ENCODE measurements around the gene LILRA1. TPM values are rescaled to one million over a fixed set of nuclear protein-coding genes. Genes with fewer than 3 reads are reported as not detected.
A peak's percentile ranks its signal among the peaks of the same experiment; 100 is the strongest.

The LILRA1 gene
- total and polyA plus RNA-seq, 4 donors: 1.2 to 21.3 (median 5.2) TPM

GRCh38 chr19:54572696-54573311 lies 20.6 kb upstream of the LILRA1 start:
- DNase-seq: peak; percentile 5 to 15 (median 6)
- Histone ChIP-seq H3K9ac (ENCODE audit: insufficient read depth in 1 of 2, low read length in 2 of 2) (no peak overlapping the region), H3K36me3 (ENCODE audit: control insufficient read depth in 4 of 4, insufficient read depth in 4 of 4, low read length in 4 of 4) (no peaks in the 10 kb centered on the region), H3K4me3 (no peak overlapping the region), H3K4me1 (ENCODE audit: control insufficient read depth in 5 of 5, insufficient read depth in 5 of 5, low read length in 5 of 5) (no peaks in the 10 kb centered on the region), H3K27ac (ENCODE audit: low read depth in 1 of 2, low read length in 1 of 2) (peak overlapping the region in 1 of 2 donors; percentile 54), H3K27me3 (ENCODE audit: control insufficient read depth in 3 of 3, insufficient read depth in 3 of 3, low read length in 2 of 3) (no peaks in the 10 kb centered on the region), H3K9me3 (ENCODE audit: control insufficient read depth in 4 of 4, insufficient read depth in 3 of 4, low read length in 3 of 4) (peaks cover 0 to 2% (median 0%) of the 10 kb centered on the region in 4 donors)
- 14 to 31% methylated on average over 9 of the region's 9 CpGs for WGBS, 2 donors
- ATAC-seq (ENCODE audit: insufficient read depth, low FRiP score): peak; percentile 51
- no peak for TF ChIP-seq CTCF (IDR thresholded peaks at IDR 0.05; ENCODE audit: control extremely low read depth, extremely low read depth)

GRCh38 chr19:54573330-54573872 lies 20.0 kb upstream of the LILRA1 start, which contains the start of gene LILRA2:
TSS of gene LILRA2 (plus strand) at chr19:54573790. CDS start at chr19:54573879, 89 bp downstream.
- peak within 1 kb of the TSS in 1 of 2 donors; percentile 54 for H3K27ac ChIP-seq (ENCODE audit: low read depth in 1 of 2, low read length in 1 of 2)
- 28 to 43% methylated on average over 10 of the region's 10 CpGs for WGBS, 2 donors
- H3K36me3 ChIP-seq (ENCODE audit: control insufficient read depth in 4 of 4, insufficient read depth in 4 of 4, low read length in 4 of 4): no peaks in the 10 kb centered on the region
- no peak for TF ChIP-seq CTCF (IDR thresholded peaks at IDR 0.05; ENCODE audit: control extremely low read depth, extremely low read depth)
- ATAC-seq (ENCODE audit: insufficient read depth, low FRiP score): no peak
- no peak within 1 kb of the TSS for H3K9ac ChIP-seq (ENCODE audit: insufficient read depth in 1 of 2, low read length in 2 of 2)
- H3K4me3 ChIP-seq: no peak within 1 kb of the TSS
- DNase-seq: no peak
- H3K9me3 ChIP-seq (ENCODE audit: control insufficient read depth in 4 of 4, insufficient read depth in 3 of 4, low read length in 3 of 4): peaks cover 0 to 2% (median 0%) of the 10 kb centered on the region in 4 donors
- no peaks in the 10 kb centered on the region for H3K4me1 ChIP-seq (ENCODE audit: control insufficient read depth in 5 of 5, insufficient read depth in 5 of 5, low read length in 5 of 5)
- no peaks in the 10 kb centered on the region for H3K27me3 ChIP-seq (ENCODE audit: control insufficient read depth in 3 of 3, insufficient read depth in 3 of 3, low read length in 2 of 3)

DNA sequence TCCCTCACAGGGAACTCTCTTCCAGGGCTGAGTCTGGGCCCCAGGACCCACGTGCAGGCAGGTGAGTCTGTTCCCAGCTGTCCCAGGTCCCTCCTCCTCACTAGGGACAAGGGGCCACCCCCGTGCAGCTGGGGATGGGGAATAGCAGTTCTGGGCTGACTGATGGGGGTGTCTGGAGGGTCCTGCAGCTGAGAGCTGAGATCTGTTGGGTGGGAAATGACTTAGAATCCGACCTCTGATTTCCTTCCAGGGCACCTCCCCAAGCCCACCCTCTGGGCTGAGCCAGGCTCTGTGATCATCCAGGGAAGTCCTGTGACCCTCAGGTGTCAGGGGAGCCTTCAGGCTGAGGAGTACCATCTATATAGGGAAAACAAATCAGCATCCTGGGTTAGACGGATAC lies 19.4 kb upstream of the LILRA1 start:
- Histone ChIP-seq H3K4me1 (ENCODE audit: control insufficient read depth in 5 of 5, insufficient read depth in 5 of 5, low read length in 5 of 5) (no peaks in the 10 kb centered on the region), H3K27ac (ENCODE audit: low read depth in 1 of 2, low read length in 1 of 2) (no peak overlapping the region), H3K4me3 (no peak overlapping the region), H3K9me3 (ENCODE audit: control insufficient read depth in 4 of 4, insufficient read depth in 3 of 4, low read length in 3 of 4) (peaks cover 0 to 2% (median 0%) of the 10 kb centered on the region in 4 donors), H3K36me3 (ENCODE audit: control insufficient read depth in 4 of 4, insufficient read depth in 4 of 4, low read length in 4 of 4) (no peaks in the 10 kb centered on the region), H3K27me3 (ENCODE audit: control insufficient read depth in 3 of 3, insufficient read depth in 3 of 3, low read length in 2 of 3) (no peaks in the 10 kb centered on the region), H3K9ac (ENCODE audit: insufficient read depth in 1 of 2, low read length in 2 of 2) (no peak overlapping the region)
- WGBS, 2 donors: 27 to 33% methylated on average over 4 of the region's 4 CpGs
- DNase-seq (no peak), ATAC-seq (ENCODE audit: insufficient read depth, low FRiP score) (no peak)
- no peak for TF ChIP-seq CTCF (IDR thresholded peaks at IDR 0.05; ENCODE audit: control extremely low read depth, extremely low read depth)
